K562 (cell line): Measurements from ENCODE around the gene NF2. TPM values are rescaled to one million over a fixed set of nuclear protein-coding genes. Genes with fewer than 3 reads are reported as not detected.

ENCODE experiments used
- JUNB ChIP-seq: fragments of 450-650 bp; formaldehyde crosslinking; conservative IDR thresholded peaks from 2 replicates; pipeline ENCODE4 v1.4.0; 2020; ENCODE audit warnings: mild to moderate bottlenecking
- KAT2B ChIP-seq: IDR thresholded peaks from one replicate; pipeline ENCODE4 v1.6.1; 2012; ENCODE audit warnings: low read depth, mild to moderate bottlenecking, control low read depth, inconsistent platforms, low read length, moderate library complexity
- NUFIP1 ChIP-seq: fragments of 450-650 bp; IDR thresholded peaks from 2 replicates; pipeline ENCODE4 v1.6.1; 2018; ENCODE audit not compliant: partially characterized antibody
- PRPF4 ChIP-seq: fragments of 200-400 bp; formaldehyde crosslinking; IDR thresholded peaks from one replicate; pipeline ENCODE4 v1.6.1; 2017; ENCODE audit warnings: low read length, low read depth, mild to moderate bottlenecking; ENCODE audit not compliant: insufficient read depth, poor library complexity, severe bottlenecking
- RNF2 ChIP-seq: sonication (generic); IDR thresholded peaks from 2 replicates; pipeline ENCODE4 v1.6.1; 2016
- ZNF75A ChIP-seq: fragments of 450-650 bp; formaldehyde crosslinking; IDR thresholded peaks from 2 replicates; pipeline ENCODE4 v1.4.0; 2020; ENCODE audit warnings: mild to moderate bottlenecking
- ZNF77 ChIP-seq: fragments of 250-450 bp; sonication (Bioruptor Pico); IDR thresholded peaks from 2 replicates; pipeline ENCODE4 v1.5.0; 2020
- polyA plus RNA-seq, 8 experiments: library from polyadenylated mRNA; depleted of rRNA in 4 of 8; stranded (reverse) in 5 of 8; unstranded in 3 of 8; fragments of >200 nt; fragmentation: Nextera tagmentation in 2 of 8; fragmentation: Illumina TruSeq in 1 of 8; extraction: Ambion mirVana in 2 of 8; extraction: Trizol in 1 of 8; gene quantifications; 2 replicates each; pipeline versions ENCODE4 v1.2.1 to v1.2.3, GENCODE V29; 2011 to 2014; ENCODE audit warnings: inconsistent platforms in 1 of 8, missing spikeins in 1 of 8
- total RNA-seq, 7 experiments: library from RNA; depleted of rRNA in 6 of 7; stranded (reverse); fragments of >200 nt in 6 of 7; fragmentation: Illumina TruSeq in 2 of 7; extraction: Trizol in 2 of 7; gene quantifications; 2 replicates each; pipeline versions ENCODE4 v1.2.1 to v1.2.3, GENCODE V29; 2011 to 2021; ENCODE audit warnings: low replicate concordance in 1 of 7
- TF ChIP-seq, protein P1 (sequence below): fragments of 450-650 bp; IDR thresholded peaks from 2 replicates; pipeline ENCODE4 v1.6.1; 2016; ENCODE audit warnings: mild to moderate bottlenecking, moderate library complexity

Gene NF2
- total and polyA plus RNA-seq, 9 of the 15 experiments (the other 6 are each of a cell fraction or from before 2014, with no cell fraction given), result 2.2 to 32.5 (median 15.2) TPM

DNA sequence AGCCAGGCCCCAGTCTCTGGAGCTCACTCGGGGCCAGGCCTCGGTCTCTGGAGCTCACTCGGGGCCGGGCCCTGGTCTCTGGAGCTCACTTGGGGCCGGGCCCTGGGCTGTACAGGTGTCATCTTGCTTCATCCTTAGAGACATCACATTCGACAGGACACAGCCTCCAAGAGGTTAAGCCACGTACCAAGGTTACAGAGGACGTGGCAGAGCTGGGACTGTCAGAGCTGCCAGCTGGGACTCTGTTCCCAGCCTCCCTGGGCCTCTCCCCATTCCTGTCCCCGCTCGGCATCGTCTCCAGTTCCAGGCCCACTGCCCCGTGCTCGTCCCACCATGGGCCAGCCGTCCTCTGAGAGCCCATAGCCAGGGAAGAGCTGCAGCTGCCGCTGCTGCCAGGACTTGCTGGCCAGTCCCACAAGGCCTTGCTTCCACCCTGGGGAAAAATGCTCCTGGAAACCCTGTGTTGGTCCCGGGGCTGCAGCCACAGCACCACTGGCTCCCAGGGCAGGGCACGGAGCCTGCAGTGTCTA, 136.0 kb downstream of the NF2 start (continued):
- TF ChIP-seq PRPF4 (no peak), ZNF77 (CRISPR knock-in tag) (no peak), ZNF75A (CRISPR knock-in tag) (no peak), KAT2B (no peak), NUFIP1 (no peak), JUNB (no peak), RNF2 (no peak)
- TF ChIP-seq, protein P1, sequence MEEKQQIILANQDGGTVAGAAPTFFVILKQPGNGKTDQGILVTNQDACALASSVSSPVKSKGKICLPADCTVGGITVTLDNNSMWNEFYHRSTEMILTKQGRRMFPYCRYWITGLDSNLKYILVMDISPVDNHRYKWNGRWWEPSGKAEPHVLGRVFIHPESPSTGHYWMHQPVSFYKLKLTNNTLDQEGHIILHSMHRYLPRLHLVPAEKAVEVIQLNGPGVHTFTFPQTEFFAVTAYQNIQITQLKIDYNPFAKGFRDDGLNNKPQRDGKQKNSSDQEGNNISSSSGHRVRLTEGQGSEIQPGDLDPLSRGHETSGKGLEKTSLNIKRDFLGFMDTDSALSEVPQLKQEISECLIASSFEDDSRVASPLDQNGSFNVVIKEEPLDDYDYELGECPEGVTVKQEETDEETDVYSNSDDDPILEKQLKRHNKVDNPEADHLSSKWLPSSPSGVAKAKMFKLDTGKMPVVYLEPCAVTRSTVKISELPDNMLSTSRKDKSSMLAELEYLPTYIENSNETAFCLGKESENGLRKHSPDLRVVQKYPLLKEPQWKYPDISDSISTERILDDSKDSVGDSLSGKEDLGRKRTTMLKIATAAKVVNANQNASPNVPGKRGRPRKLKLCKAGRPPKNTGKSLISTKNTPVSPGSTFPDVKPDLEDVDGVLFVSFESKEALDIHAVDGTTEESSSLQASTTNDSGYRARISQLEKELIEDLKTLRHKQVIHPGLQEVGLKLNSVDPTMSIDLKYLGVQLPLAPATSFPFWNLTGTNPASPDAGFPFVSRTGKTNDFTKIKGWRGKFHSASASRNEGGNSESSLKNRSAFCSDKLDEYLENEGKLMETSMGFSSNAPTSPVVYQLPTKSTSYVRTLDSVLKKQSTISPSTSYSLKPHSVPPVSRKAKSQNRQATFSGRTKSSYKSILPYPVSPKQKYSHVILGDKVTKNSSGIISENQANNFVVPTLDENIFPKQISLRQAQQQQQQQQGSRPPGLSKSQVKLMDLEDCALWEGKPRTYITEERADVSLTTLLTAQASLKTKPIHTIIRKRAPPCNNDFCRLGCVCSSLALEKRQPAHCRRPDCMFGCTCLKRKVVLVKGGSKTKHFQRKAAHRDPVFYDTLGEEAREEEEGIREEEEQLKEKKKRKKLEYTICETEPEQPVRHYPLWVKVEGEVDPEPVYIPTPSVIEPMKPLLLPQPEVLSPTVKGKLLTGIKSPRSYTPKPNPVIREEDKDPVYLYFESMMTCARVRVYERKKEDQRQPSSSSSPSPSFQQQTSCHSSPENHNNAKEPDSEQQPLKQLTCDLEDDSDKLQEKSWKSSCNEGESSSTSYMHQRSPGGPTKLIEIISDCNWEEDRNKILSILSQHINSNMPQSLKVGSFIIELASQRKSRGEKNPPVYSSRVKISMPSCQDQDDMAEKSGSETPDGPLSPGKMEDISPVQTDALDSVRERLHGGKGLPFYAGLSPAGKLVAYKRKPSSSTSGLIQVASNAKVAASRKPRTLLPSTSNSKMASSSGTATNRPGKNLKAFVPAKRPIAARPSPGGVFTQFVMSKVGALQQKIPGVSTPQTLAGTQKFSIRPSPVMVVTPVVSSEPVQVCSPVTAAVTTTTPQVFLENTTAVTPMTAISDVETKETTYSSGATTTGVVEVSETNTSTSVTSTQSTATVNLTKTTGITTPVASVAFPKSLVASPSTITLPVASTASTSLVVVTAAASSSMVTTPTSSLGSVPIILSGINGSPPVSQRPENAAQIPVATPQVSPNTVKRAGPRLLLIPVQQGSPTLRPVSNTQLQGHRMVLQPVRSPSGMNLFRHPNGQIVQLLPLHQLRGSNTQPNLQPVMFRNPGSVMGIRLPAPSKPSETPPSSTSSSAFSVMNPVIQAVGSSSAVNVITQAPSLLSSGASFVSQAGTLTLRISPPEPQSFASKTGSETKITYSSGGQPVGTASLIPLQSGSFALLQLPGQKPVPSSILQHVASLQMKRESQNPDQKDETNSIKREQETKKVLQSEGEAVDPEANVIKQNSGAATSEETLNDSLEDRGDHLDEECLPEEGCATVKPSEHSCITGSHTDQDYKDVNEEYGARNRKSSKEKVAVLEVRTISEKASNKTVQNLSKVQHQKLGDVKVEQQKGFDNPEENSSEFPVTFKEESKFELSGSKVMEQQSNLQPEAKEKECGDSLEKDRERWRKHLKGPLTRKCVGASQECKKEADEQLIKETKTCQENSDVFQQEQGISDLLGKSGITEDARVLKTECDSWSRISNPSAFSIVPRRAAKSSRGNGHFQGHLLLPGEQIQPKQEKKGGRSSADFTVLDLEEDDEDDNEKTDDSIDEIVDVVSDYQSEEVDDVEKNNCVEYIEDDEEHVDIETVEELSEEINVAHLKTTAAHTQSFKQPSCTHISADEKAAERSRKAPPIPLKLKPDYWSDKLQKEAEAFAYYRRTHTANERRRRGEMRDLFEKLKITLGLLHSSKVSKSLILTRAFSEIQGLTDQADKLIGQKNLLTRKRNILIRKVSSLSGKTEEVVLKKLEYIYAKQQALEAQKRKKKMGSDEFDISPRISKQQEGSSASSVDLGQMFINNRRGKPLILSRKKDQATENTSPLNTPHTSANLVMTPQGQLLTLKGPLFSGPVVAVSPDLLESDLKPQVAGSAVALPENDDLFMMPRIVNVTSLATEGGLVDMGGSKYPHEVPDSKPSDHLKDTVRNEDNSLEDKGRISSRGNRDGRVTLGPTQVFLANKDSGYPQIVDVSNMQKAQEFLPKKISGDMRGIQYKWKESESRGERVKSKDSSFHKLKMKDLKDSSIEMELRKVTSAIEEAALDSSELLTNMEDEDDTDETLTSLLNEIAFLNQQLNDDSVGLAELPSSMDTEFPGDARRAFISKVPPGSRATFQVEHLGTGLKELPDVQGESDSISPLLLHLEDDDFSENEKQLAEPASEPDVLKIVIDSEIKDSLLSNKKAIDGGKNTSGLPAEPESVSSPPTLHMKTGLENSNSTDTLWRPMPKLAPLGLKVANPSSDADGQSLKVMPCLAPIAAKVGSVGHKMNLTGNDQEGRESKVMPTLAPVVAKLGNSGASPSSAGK, result no peak
